HG03521 (cell line): ENCODE results near the gene FYN.
"Not testable (repeated sequence)": the region's sequence is repeated elsewhere in the genome, so short reads cannot be mapped to it uniquely, and the experiment has no call there.

ENCODE experiments used
- ATAC-seq: cut with Tn5 transposase; IDR thresholded peaks from one replicate; pipeline ENCODE4 v1.9.1; 2021; ENCODE audit warnings: mild to moderate bottlenecking, moderate library complexity; ENCODE audit not compliant: unreplicated experiment

Gene FYN

GRCh38 chr6:111835398-111835797 is 37.9 kb downstream of the FYN start:
- ATAC-seq = not testable (repeated sequence)

GRCh38 chr6:111834356-111834755 is 38.9 kb downstream of the FYN start:
- no peak for ATAC-seq

GRCh38 chr6:111832833-111833418 is 40.3 kb downstream of the FYN start:
- no peak for ATAC-seq

GRCh38 chr6:111831408-111831807 is 41.8 kb downstream of the FYN start:
- no peak for ATAC-seq

GRCh38 chr6:111829998-111830397 is 43.3 kb downstream of the FYN start:
- no peak for ATAC-seq

GRCh38 chr6:111829581-111829980 is 43.7 kb downstream of the FYN start:
- no peak for ATAC-seq

GRCh38 chr6:111828809-111829208 is 44.4 kb downstream of the FYN start:
- no peak for ATAC-seq

GRCh38 chr6:111825439-111826086 is 47.7 kb downstream of the FYN start:
- no peak for ATAC-seq

- peak; percentile 77 for ATAC-seq
Measured at GRCh38 chr6:111824608-111825337, 48.5 kb downstream of the FYN start.

- no peak for ATAC-seq
Measured at GRCh38 chr6:111823831-111824607, 49.2 kb downstream of the FYN start.

GRCh38 chr6:111823012-111823411 is 50.2 kb downstream of the FYN start:
- no peak for ATAC-seq

- ATAC-seq = no peak
Measured at GRCh38 chr6:111819458-111819857, 53.8 kb downstream of the FYN start.

- no peak for ATAC-seq
Measured at GRCh38 chr6:111818539-111819226, 54.6 kb downstream of the FYN start.

- no peak for ATAC-seq
Measured at GRCh38 chr6:111817451-111818120, 55.7 kb downstream of the FYN start.

- no peak for ATAC-seq
Measured at GRCh38 chr6:111813677-111814310, 59.5 kb downstream of the FYN start.

- ATAC-seq = no peak
Measured at GRCh38 chr6:111813237-111813636, 60.0 kb downstream of the FYN start.

- ATAC-seq = no peak
Measured at GRCh38 chr6:111812060-111813038, 60.9 kb downstream of the FYN start.

- no peak for ATAC-seq
Measured at GRCh38 chr6:111810294-111811131, 62.7 kb downstream of the FYN start.
